ENCODE data around the gene LRCH2.

Gene LRCH2

DNA sequence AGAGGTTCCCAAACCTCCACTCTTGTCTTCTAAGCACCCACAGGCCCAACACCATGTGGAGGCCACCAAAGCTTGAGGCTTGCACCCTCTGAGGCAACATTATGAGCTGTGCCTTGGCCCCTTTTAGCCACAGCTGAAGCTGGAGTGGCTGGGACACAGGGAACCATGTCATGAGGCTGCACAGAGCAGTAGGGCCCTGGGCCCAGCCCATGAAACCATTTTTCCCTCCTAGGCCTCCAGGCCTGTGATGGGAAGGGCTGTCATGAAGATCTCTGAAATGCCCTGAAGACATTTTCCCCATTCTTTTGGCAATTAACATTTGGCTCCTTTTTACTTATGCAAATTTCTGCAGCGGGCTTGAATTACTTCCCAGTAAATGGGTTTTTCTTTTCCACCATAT, 29.9 kb downstream of the LRCH2 start:
- DNase-seq (ENCODE audit: low read depth) = no peak

GRCh38 chrX:115192244-115192700, 41.6 kb downstream of the LRCH2 start:
- no peak for DNase-seq (ENCODE audit: low read depth)

- no peak for DNase-seq (ENCODE audit: low read depth)
Observed at GRCh38 chrX:115191490-115192243, 42.2 kb downstream of the LRCH2 start.

GRCh38 chrX:115190636-115191489, 43.0 kb downstream of the LRCH2 start:
- DNase-seq (ENCODE audit: low read depth) = no peak

DNA sequence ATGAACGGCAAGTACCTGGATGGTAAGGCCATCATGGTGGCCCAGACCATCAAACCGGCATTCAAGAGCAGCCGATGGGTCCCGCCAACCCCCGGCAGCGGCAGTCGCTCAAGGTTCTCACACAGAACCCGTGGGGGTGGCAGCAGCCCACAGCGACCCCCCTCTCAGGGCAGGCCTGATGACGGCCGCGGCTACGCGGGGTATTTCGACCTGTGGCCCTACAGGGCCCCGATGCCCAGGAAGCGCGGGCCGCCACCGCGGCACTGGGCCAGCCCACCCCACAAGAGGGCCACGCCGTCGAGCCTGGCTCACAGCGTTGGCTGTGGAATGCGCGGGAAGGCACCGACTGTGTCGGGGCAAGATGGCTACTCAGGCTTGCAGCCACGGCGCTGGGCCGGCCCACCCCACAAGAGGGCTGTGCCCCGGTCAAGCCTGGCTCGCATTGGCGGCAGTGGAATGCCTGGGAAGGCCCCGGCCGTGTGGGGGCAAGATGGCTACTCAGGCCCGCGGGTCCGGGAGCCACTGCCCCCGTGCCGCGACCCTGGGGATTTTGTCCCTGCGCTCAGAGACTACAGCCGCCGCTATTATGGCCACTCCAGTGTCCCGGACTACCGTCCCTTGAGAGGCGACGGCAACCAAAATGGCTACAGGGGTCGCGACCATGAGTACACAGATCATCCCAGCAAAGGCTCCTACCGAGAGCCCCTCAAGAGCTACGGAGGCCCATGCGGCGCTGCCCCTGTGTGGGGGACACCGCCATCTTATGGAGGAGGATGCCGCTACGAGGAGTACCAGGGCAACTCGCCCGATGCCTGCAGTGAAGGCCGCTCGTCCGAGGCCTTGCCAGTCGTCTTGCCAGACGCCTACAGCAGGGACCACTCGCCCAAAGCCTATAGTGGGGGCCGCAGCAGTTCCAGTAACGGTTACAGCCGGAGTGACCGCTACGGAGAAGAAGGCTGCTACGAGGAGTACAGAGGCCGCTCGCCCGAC, 44.0 kb downstream of the LRCH2 start:
- DNase-seq (ENCODE audit: low read depth) = no peak

GRCh38 chrX:115189110-115189509, 44.8 kb downstream of the LRCH2 start, which contains the start of gene RBMXL3:
Gene RBMXL3, plus strand, starts transcription at chrX:115189410. Its CDS starts 32 bp downstream, at chrX:115189442.
- no peak for DNase-seq (ENCODE audit: low read depth)

GRCh38 chrX:115183980-115184379, 49.9 kb downstream of the LRCH2 start:
- DNase-seq (ENCODE audit: low read depth) = no peak

- no peak for DNase-seq (ENCODE audit: low read depth)
Observed at GRCh38 chrX:115178473-115178872, 55.4 kb downstream of the LRCH2 start.

- no peak for DNase-seq (ENCODE audit: low read depth)
Observed at GRCh38 chrX:115177932-115178331, 56.0 kb downstream of the LRCH2 start.

DNA sequence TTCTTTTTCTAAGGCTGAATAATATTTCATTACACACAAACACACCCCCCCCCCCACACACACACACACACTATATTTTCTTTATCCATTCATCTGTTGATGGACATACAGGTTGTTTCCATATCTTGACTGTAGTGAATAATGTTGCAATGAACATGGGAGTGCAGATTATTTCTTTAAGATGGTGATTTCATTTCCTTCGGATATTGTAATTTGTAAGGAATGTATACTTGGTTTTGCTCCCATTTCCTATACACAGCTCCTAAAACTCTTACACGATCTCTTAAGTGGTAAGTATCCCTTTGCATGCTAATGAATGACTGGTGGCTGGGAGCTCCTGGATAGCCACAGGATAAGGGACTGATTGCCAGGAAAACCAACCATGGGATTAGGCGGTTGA, 59.3 kb downstream of the LRCH2 start:
- no peak for DNase-seq (ENCODE audit: low read depth)

- DNase-seq (ENCODE audit: low read depth) = no peak
Observed at GRCh38 chrX:115173181-115173580, 60.7 kb downstream of the LRCH2 start.

- peak; percentile 17 for DNase-seq (ENCODE audit: low read depth)
Observed at GRCh38 chrX:115147220-115147619, 86.7 kb downstream of the LRCH2 start.

DNA sequence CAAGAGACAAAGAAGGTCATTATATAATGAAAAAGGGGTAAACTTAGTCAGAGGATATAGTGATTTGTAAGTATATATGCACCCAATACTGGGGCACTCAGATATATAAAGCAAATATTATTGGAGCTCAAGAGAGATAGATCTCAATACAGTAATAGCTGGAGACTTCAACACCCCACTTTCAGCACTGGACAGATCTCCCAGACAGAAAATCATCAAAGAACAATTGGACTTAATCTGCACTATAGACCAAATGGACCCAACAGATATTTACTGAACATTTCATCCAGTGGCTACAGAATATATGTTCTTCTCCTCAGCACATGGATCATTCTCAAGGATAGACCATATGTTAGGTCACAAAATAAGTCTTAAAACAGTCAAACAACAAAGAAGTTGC, 91.8 kb downstream of the LRCH2 start:
- DNase-seq (ENCODE audit: low read depth) = no peak

- no peak for DNase-seq (ENCODE audit: low read depth)
Observed at GRCh38 chrX:115138040-115138439, 95.9 kb downstream of the LRCH2 start.

DNA sequence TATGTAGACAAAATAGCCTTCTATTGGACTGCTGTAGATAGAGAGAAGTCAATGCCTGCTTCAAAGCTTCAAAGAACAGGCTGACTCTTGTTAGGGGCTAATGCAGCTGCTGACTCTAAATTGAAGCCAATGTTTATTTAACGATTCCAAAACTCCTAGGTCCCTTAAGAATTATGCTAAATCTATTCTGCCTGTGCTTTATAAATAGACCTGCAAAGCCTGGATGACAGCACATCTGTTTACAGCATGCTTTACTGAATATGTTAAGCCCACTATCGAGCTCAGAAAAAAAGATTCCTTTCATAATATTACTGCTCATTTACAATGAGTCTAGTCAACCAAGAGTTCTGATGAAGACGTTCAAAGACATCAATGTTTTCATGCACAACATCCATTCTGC, 99.5 kb downstream of the LRCH2 start:
- DNase-seq (ENCODE audit: low read depth) = no peak

DNA sequence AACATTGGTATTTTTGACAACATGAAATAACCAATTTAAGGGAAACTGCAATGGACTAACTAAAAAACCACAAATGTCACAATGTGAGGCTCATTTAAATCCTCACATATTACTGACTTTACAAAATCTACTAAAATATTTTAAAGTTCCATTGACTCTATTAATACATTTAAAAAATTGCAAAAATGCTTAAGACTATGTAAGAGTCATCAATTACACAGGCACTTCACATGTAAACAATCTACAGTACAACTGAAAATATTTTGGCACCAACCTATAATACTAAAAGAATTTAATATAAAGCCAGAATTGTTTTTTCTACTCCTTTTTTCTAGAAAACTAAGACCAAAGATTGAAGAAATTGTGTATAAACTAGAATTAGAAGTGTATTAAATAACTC, 121.5 kb downstream of the LRCH2 start:
- DNase-seq (ENCODE audit: low read depth) = no peak

DNA sequence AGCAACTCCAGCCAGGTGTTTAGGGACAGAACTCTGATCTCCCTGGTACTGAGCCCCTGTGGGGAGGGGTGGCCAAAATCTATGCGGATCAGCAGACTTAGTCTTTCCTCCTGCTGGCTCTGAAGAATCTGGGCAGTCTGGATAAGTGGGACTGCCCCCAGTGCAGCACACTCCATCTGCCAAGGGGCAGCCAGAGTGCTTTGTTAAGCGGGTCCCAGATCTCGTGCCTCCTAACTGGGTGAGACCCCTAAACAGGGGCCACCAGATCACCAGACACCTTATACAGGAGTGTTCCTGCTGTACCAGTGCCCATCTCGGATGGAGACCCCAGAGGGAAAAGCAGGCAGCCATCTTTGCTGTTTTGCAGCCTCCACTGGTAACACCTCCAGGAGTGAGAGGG, 135.0 kb downstream of the LRCH2 start:
- no peak for DNase-seq (ENCODE audit: low read depth)

DNA sequence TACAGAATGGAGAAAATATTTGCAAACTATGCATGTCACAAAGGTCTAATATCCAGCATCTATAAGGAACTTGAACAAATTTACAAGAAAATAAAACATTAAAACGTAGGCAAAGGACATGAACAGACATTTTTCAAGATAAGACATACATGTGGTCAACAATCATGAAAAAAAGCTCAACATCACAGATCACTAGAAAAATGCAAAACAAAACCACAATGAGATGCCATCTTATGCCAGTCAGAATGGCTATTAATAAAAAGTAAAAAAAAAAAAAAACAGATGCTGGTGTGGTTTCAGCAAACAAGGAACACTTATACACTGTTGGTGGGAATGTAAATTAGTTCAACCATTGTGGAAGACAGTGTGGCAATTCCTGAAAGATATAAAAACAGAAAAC, 140.7 kb downstream of the LRCH2 start:
- DNase-seq (ENCODE audit: low read depth) = no peak

- no peak for DNase-seq (ENCODE audit: low read depth)
Observed at GRCh38 chrX:115089419-115089818, 144.5 kb downstream of the LRCH2 start.

- DNase-seq (ENCODE audit: low read depth) = no peak
Observed at GRCh38 chrX:115068896-115069295, 165.0 kb downstream of the LRCH2 start.

DNA sequence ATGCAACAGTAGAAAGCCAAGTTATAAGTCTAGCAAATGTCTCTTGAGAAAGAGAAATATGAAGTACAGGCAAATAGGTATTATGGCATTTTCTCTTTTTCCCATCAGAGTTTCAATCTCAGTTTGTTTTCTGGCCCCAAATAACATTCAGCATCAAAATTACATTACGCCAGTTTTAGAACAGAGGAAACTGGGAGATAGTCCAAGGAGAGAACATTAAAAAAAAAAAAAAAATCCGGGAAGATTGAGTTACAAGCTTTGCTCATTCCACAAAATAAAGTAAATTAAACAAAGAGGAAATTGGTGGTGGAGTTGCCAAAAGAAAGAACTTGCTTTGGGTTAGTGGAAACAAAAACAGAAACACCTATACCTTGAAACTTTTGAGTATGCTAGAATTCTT, 166.1 kb downstream of the LRCH2 start:
- DNase-seq (ENCODE audit: low read depth) = peak; percentile 13

GRCh38 chrX:115065304-115065703, 168.6 kb downstream of the LRCH2 start:
- DNase-seq (ENCODE audit: low read depth) = no peak
